Type B pancreatic cell (in vitro differentiated cells): ENCODE data around the gene FBXO2. TPM values are rescaled to one million over a fixed set of nuclear protein-coding genes. Genes with fewer than 3 reads are reported as not detected.

Experiments
- DNase-seq: peaks from one replicate; pipeline ENCODE4 v3.0.0; 2021; ENCODE audit warnings: mixed read lengths; ENCODE audit not compliant: unreplicated experiment; ENCODE audit errors: extremely low spot score
- H3K27ac Mint-ChIP-seq: 2 replicates; pipeline ENCODE4 v1.8.0; 2021; ENCODE audit warnings: mild to moderate bottlenecking, mixed read lengths
- H3K27me3 Mint-ChIP-seq: 2 replicates; pipeline ENCODE4 v1.8.0; 2021; ENCODE audit warnings: mixed read lengths
- H3K36me3 Mint-ChIP-seq: 2 replicates; pipeline ENCODE4 v1.8.0; 2021; ENCODE audit warnings: mixed read lengths
- H3K4me1 Mint-ChIP-seq: one replicate; pipeline ENCODE4 v1.8.0; 2021; ENCODE audit warnings: mixed read lengths; ENCODE audit not compliant: unreplicated experiment
- H3K4me3 Mint-ChIP-seq: 2 replicates; pipeline ENCODE4 v1.8.0; 2021; ENCODE audit warnings: mild to moderate bottlenecking, mixed read lengths
- H3K9me3 Mint-ChIP-seq: 2 replicates; pipeline ENCODE4 v1.8.0; 2021; ENCODE audit warnings: mixed read lengths
- CTCF ChIP-seq: fragments of 200-600 bp; sonication (generic); conservative IDR thresholded peaks from 2 replicates; pipeline ENCODE4 v1.5.0; 2021; ENCODE audit warnings: antibody characterized with exemption, mild to moderate bottlenecking
- long read RNA-seq: library from polyadenylated mRNA; unstranded; transcript quantifications from one replicate; pipeline ENCODE4 v2.0.0, GENCODE V29; 2020
- total RNA-seq: library from RNA; stranded (reverse); gene quantifications from 2 replicates; pipeline ENCODE4 v1.2.1, GENCODE V29; 2021; ENCODE audit warnings: low replicate concordance

Gene FBXO2, protein sequence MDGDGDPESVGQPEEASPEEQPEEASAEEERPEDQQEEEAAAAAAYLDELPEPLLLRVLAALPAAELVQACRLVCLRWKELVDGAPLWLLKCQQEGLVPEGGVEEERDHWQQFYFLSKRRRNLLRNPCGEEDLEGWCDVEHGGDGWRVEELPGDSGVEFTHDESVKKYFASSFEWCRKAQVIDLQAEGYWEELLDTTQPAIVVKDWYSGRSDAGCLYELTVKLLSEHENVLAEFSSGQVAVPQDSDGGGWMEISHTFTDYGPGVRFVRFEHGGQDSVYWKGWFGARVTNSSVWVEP
- 5.9 and 7.4 TPM in 2 replicates for total RNA-seq
- long read RNA-seq: 0 reads

DNA sequence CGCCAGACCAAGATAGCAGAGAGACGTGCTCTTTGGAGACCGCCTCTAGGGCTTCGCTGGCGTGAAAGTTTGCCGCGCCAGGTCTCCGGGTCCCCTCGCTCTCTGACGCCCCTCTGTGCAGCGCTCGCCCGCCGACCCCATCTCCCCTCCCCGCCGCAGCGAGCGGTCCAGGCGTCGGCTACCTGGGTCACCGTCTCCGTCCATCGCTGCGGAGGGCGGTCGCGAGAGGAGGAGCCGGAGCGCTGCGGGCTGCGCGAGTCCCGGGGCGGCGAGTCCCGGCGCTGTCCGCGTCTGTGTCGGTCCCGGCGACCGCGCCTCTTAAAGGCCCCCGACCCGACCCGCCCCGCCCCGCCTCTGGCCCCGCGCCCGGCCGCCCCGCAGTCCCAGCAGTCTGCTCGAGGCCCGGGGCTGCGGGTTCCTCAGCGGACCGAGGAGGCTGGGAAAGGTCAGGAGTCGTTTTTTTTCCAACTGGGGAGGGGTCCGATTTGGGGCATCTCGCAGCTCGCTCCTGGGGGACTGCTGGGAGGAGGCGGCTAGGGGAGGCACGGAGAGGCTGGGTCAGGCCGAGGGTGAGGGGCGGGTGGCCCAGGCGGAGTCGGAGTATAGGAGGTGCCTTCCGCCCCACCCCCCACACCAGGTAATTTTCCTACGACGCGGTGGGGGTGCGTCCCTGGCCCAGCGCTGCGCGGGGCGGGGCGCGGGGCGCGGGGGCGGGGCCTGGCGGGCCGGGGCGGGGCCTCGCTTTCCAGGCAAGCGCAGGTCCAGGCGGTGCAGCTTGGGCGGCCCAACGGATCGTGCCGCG lies at the start of gene FBXO2, which contains the start of gene FBXO44:
TSS of gene FBXO2 (minus strand) at position 293 of the 802 bp plus-strand sequence. CDS start at position 204, 89 bp downstream.
TSS of gene FBXO44 (plus strand) at position 741 of the 802 bp plus-strand sequence. CDS start 959 bp downstream, outside the sequence.
- Mint-ChIP-seq H3K4me3 (peak within 1 kb of the TSS; percentile 79), H3K36me3 (no peaks in the 10 kb centered on the region), H3K4me1 (no peaks in the 10 kb centered on the region), H3K27me3 (peaks cover 31% of the 10 kb centered on the region), H3K9me3 (no peaks in the 10 kb centered on the region), H3K27ac (peak within 1 kb of the TSS; percentile 29)
- no peak for DNase-seq
- no peak for TF ChIP-seq CTCF

DNA sequence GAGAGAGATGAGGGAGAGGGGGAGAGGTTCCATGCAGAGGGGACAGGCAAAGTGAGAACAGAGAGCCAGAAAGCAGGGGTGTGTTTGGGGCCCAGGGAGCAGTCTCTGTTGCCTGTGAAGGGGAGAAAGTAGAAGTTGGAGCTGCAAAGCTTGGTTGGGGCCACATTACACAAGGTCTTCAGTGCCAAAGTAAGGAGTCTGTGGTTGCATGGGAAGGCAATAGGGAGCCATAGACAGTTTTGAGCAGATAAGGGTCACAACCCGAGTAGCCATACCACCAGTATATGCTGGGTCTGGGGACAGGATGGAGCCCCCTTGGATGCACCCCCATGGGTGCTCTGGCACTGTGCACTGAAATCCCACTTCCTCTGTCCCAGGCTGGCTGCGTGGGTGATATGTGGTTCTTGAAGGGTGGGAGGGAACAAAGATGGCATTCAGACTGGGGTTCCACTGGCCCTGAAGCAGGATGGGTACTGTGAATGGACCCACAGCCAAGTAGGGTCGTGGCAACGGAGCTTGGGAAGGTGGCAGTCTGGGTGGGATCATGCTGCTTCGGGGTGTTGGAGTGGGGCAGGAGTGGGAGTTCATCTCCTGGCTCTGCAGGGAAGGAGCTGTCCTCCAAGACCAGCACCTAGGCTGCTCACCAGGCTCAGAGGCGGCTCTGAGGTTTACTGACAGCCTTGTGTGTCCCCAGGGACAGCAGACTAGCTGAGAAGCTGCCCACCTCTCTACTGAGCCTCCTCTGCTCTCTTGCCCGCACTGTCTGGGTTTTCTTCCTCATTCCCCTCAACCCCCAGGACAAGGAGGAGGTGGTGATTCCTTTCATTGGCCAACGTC lies 49.3 kb upstream of the FBXO2 start:
- no peaks in the 10 kb centered on the region for H3K9me3 Mint-ChIP-seq
- no peak overlapping the region for H3K4me3 Mint-ChIP-seq
- DNase-seq: no peak
- H3K4me1 Mint-ChIP-seq: peaks cover 25% of the 10 kb centered on the region
- no peaks in the 10 kb centered on the region for H3K36me3 Mint-ChIP-seq
- H3K27me3 Mint-ChIP-seq: peaks cover 10% of the 10 kb centered on the region
- no peak for TF ChIP-seq CTCF
- H3K27ac Mint-ChIP-seq: no peak overlapping the region

- no peak overlapping the region for H3K27ac Mint-ChIP-seq
- H3K4me3 Mint-ChIP-seq: no peak overlapping the region
- H3K9me3 Mint-ChIP-seq: no peaks in the 10 kb centered on the region
- no peaks in the 10 kb centered on the region for H3K36me3 Mint-ChIP-seq
- TF ChIP-seq CTCF: no peak
- H3K27me3 Mint-ChIP-seq: peaks cover 13% of the 10 kb centered on the region
- H3K4me1 Mint-ChIP-seq: peaks cover 21% of the 10 kb centered on the region
- no peak for DNase-seq
Observed at GRCh38 chr1:11701981-11702803, 48.0 kb upstream of the FBXO2 start.

DNA sequence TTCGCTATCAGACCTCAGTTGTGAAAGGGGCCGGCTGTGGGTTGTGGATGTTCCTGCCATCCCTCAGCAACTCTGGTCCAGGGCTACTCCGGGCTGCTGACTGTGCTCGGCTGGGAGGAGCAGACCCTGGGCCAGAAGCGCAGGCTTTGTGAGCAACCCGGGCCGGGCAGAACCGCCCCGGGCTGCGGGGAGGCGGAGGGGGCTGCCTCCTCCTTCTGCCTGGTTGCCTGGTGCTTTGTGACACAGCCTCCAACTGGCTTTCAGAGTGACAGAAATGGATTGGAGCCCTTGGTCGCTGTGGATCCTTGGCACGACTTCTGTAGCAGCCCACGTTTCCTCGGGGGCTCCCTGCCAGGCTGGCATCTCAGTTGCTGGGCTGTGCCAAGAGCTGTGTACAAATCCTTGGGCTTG lies 47.3 kb upstream of the FBXO2 start:
- TF ChIP-seq CTCF: no peak
- Mint-ChIP-seq H3K4me1 (peaks cover 21% of the 10 kb centered on the region), H3K27ac (no peak overlapping the region), H3K27me3 (peaks cover 13% of the 10 kb centered on the region), H3K9me3 (no peaks in the 10 kb centered on the region), H3K36me3 (no peaks in the 10 kb centered on the region), H3K4me3 (no peak overlapping the region)
- no peak for DNase-seq
